ENCODE measurements around the gene CBLN3. TPM values are rescaled to one million over a fixed set of nuclear protein-coding genes. Genes with fewer than 3 reads are reported as not detected.

The CBLN3 gene
- total RNA-seq, 1 experiment from 2014 or later: 1.0 TPM

GRCh38 chr14:24397639-24398292, 31.7 kb downstream of the CBLN3 start:
- no peak for TF ChIP-seq SIN3A (IDR thresholded peaks at IDR 0.05; ENCODE audit: borderline replicate concordance, insufficient read depth, low read depth, low read length)
- TF ChIP-seq, protein P1, sequence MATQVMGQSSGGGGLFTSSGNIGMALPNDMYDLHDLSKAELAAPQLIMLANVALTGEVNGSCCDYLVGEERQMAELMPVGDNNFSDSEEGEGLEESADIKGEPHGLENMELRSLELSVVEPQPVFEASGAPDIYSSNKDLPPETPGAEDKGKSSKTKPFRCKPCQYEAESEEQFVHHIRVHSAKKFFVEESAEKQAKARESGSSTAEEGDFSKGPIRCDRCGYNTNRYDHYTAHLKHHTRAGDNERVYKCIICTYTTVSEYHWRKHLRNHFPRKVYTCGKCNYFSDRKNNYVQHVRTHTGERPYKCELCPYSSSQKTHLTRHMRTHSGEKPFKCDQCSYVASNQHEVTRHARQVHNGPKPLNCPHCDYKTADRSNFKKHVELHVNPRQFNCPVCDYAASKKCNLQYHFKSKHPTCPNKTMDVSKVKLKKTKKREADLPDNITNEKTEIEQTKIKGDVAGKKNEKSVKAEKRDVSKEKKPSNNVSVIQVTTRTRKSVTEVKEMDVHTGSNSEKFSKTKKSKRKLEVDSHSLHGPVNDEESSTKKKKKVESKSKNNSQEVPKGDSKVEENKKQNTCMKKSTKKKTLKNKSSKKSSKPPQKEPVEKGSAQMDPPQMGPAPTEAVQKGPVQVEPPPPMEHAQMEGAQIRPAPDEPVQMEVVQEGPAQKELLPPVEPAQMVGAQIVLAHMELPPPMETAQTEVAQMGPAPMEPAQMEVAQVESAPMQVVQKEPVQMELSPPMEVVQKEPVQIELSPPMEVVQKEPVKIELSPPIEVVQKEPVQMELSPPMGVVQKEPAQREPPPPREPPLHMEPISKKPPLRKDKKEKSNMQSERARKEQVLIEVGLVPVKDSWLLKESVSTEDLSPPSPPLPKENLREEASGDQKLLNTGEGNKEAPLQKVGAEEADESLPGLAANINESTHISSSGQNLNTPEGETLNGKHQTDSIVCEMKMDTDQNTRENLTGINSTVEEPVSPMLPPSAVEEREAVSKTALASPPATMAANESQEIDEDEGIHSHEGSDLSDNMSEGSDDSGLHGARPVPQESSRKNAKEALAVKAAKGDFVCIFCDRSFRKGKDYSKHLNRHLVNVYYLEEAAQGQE (IDR thresholded peaks at IDR 0.05; ENCODE audit: insufficient read depth in 1 of 2, low read depth in 2 of 2, low read length in 1 of 2): no peak
- TF ChIP-seq POLR2AphosphoS5 (IDR thresholded peaks at IDR 0.05; ENCODE audit: low read depth, low read length): no peak
- no peak for TF ChIP-seq TCF7L2 (IDR thresholded peaks at IDR 0.05; ENCODE audit: low read depth, low read length)
- TF ChIP-seq, protein P2, sequence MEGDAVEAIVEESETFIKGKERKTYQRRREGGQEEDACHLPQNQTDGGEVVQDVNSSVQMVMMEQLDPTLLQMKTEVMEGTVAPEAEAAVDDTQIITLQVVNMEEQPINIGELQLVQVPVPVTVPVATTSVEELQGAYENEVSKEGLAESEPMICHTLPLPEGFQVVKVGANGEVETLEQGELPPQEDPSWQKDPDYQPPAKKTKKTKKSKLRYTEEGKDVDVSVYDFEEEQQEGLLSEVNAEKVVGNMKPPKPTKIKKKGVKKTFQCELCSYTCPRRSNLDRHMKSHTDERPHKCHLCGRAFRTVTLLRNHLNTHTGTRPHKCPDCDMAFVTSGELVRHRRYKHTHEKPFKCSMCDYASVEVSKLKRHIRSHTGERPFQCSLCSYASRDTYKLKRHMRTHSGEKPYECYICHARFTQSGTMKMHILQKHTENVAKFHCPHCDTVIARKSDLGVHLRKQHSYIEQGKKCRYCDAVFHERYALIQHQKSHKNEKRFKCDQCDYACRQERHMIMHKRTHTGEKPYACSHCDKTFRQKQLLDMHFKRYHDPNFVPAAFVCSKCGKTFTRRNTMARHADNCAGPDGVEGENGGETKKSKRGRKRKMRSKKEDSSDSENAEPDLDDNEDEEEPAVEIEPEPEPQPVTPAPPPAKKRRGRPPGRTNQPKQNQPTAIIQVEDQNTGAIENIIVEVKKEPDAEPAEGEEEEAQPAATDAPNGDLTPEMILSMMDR (IDR thresholded peaks at IDR 0.05): no peak
- Histone ChIP-seq H3K9me3 (ENCODE audit: control insufficient read depth, insufficient read depth, low read depth, low read length) (no peaks in the 10 kb centered on the region), H3K36me3 (ENCODE audit: control insufficient read depth, insufficient read depth, low read length) (no peaks in the 10 kb centered on the region), H3K27ac (ENCODE audit: low read length) (no peak overlapping the region), H3K4me1 (ENCODE audit: control insufficient read depth, insufficient read depth, low read length) (no peaks in the 10 kb centered on the region), H3K4me3 (ENCODE audit: low read depth in 2 of 2, low read length in 2 of 2) (no peak overlapping the region), H3K27me3 (ENCODE audit: control insufficient read depth, insufficient read depth, low read length) (peaks cover under 1% of the 10 kb centered on the region; the same call in 1 of the 2 replicates)
- intact Hi-C loops (cut with micrococcal nuclease; ENCODE audit: unreplicated experiment) (no loop called here), in situ Hi-C loops (cut with HindIII; ENCODE audit: low pct_unique_long_range_greater_than_20kb, low sequenced_read_pairs) (no loop called here)
- BruUV-seq (replicated peaks): no TSS peak
- ChIA-PET CTCF (no interaction called here), POLR2A (no interaction called here)
- ATAC-seq (no peak), DNase-seq (ENCODE audit: low read depth, low spot score) (no peak)

DNA sequence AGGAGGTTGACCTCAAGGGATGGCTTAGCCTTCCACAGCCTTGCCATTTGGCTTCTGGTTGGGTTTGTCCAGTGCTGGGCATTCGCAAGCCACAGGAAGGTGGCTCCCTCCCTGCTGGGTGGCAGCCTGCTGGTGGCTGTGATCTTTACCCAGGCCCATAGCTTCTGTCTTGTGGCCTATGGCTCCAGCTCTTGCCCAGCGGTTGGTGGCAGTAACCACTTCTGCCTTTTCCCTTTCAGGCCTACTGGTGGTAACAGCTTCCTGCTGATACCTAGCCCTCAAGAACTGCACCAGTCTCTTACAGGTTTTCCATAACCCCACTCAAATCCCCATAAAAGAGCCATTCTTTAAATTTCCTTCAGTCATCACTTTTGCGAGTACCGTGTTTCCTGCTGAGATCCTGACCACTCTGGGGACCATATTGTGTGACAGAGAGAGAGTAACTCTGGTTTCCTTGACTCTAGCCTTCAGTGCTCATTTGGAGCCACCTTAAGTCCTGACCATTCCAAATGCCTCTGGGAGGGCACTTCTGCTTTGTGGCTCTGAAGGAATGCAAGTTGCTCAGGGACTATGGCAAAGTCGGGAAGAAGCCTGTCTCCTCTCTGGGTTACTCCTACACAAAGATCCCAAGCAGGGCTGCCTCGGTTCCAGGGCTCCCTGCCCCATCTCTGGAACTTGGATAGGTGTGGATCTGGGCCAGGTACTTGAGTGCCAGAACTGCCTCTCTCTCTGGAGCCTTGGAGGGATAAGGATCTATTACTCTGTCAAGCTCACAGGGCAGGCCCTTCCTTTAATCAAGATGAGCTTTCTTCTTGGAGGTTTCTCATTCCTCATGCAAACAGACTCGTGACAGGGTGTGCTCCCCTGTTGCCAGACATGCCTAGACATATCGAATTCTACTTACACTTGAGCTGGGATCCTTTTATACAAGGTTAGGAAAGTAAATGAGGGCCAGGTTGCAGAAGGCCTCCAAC, 33.6 kb downstream of the CBLN3 start:
- peaks cover 2% of the 10 kb centered on the region; the same call in 1 of the 2 replicates for H3K27me3 ChIP-seq (ENCODE audit: control insufficient read depth, insufficient read depth, low read length)
- intact Hi-C loops (cut with micrococcal nuclease; ENCODE audit: unreplicated experiment): no loop called here
- ChIA-PET POLR2A (interaction anchor here (0.6 kb wide), 1 partner anchor 45 kb away, joined by 3 read pairs; no protein-coding TSS in a partner anchor), CTCF (no interaction called here)
- no peak overlapping the region for H3K27ac ChIP-seq (ENCODE audit: low read length)
- H3K4me1 ChIP-seq (ENCODE audit: control insufficient read depth, insufficient read depth, low read length): no peaks in the 10 kb centered on the region
- H3K4me3 ChIP-seq (ENCODE audit: low read depth in 2 of 2, low read length in 2 of 2): no peak overlapping the region
- no peaks in the 10 kb centered on the region for H3K36me3 ChIP-seq (ENCODE audit: control insufficient read depth, insufficient read depth, low read length)
- BruUV-seq (replicated peaks): no TSS peak
- TF ChIP-seq, protein P1 (IDR thresholded peaks at IDR 0.05; ENCODE audit: insufficient read depth in 1 of 2, low read depth in 2 of 2, low read length in 1 of 2): no peak
- TF ChIP-seq POLR2AphosphoS5 (IDR thresholded peaks at IDR 0.05; ENCODE audit: low read depth, low read length) (no peak), SIN3A (IDR thresholded peaks at IDR 0.05; ENCODE audit: borderline replicate concordance, insufficient read depth, low read depth, low read length) (no peak), TCF7L2 (IDR thresholded peaks at IDR 0.05; ENCODE audit: low read depth, low read length) (no peak)
- TF ChIP-seq, protein P2 (IDR thresholded peaks at IDR 0.05): no peak
- H3K9me3 ChIP-seq (ENCODE audit: control insufficient read depth, insufficient read depth, low read depth, low read length): no peaks in the 10 kb centered on the region
- in situ Hi-C loops (cut with HindIII; ENCODE audit: low pct_unique_long_range_greater_than_20kb, low sequenced_read_pairs): no loop called here
- DNase-seq (ENCODE audit: low read depth, low spot score) (no peak), ATAC-seq (no peak)

Data from Panc1 (cell line).